Coronary artery (tissue), 2 donors: ENCODE results near the gene SLC39A2.
A peak's percentile ranks its signal among the peaks of the same experiment; 100 is the strongest.
"Not testable (repeated sequence)": the region's sequence is repeated elsewhere in the genome, so short reads cannot be mapped to it uniquely, and the experiment has no call there.

Experiments used
- DNase-seq: peaks from one replicate; pipeline ENCODE4 v3.0.0-alpha.2; 2017; ENCODE audit warnings: low spot score
- H3K27ac ChIP-seq, 2 donors: fragments of 200-600 bp; sonication (generic); one replicate each; pipeline ENCODE4 v1.5.1; 2016 to 2019
- H3K4me3 ChIP-seq: fragments of 200-600 bp; sonication (generic); 2 replicates; pipeline ENCODE4 v1.5.1; 2016; ENCODE audit warnings: mild to moderate bottlenecking, moderate library complexity
- TF ChIP-seq, protein P1 (sequence below): fragments of 200-600 bp; sonication (generic); IDR thresholded peaks from one replicate; pipeline ENCODE4 v1.5.1; 2019; ENCODE audit warnings: antibody characterized with exemption

SLC39A2 gene, protein sequence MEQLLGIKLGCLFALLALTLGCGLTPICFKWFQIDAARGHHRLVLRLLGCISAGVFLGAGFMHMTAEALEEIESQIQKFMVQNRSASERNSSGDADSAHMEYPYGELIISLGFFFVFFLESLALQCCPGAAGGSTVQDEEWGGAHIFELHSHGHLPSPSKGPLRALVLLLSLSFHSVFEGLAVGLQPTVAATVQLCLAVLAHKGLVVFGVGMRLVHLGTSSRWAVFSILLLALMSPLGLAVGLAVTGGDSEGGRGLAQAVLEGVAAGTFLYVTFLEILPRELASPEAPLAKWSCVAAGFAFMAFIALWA

DNA sequence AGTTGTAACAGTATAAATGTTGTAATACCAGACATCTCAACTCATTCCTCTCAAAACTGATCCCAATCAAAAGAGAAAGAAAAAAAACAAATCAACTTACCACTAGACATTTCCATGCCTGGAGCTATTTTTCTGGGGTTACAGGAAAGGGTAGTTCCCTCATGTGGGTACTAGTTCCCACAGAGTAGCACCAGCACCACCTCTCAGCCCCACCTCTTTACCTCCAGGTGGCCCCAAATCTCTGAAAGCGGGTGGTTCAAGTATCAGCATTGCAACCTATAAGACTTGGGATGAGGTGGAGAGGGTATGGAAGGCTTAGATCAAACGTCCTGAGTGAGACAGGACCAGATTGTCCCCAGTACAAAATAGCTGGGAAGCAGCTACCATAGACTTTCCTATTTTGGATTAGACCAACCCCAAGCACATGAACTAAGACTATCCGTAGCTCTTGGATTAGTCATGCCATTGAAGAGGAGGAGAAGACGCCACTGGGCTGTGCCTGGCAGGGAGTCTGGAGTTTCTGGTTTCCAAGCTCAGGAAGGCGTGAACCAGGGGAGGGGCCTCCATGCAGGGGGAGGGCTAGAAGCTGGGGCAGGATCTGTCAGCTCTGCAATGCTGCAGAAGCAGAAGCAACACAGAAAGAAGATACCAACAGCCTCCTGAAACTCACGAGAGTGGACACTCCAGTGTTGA, at the start of gene SLC39A2:
TSS of gene SLC39A2 (plus strand) at position 620 of the 693 bp plus-strand sequence. CDS start 154 bp downstream, outside the sequence.
- Histone ChIP-seq H3K4me3 (no peak within 1 kb of the TSS), H3K27ac (peak within 1 kb of the TSS in 1 of 2 donors; percentile 60)
- DNase-seq: no peak
- TF ChIP-seq, protein P1, sequence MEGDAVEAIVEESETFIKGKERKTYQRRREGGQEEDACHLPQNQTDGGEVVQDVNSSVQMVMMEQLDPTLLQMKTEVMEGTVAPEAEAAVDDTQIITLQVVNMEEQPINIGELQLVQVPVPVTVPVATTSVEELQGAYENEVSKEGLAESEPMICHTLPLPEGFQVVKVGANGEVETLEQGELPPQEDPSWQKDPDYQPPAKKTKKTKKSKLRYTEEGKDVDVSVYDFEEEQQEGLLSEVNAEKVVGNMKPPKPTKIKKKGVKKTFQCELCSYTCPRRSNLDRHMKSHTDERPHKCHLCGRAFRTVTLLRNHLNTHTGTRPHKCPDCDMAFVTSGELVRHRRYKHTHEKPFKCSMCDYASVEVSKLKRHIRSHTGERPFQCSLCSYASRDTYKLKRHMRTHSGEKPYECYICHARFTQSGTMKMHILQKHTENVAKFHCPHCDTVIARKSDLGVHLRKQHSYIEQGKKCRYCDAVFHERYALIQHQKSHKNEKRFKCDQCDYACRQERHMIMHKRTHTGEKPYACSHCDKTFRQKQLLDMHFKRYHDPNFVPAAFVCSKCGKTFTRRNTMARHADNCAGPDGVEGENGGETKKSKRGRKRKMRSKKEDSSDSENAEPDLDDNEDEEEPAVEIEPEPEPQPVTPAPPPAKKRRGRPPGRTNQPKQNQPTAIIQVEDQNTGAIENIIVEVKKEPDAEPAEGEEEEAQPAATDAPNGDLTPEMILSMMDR: no peak

DNA sequence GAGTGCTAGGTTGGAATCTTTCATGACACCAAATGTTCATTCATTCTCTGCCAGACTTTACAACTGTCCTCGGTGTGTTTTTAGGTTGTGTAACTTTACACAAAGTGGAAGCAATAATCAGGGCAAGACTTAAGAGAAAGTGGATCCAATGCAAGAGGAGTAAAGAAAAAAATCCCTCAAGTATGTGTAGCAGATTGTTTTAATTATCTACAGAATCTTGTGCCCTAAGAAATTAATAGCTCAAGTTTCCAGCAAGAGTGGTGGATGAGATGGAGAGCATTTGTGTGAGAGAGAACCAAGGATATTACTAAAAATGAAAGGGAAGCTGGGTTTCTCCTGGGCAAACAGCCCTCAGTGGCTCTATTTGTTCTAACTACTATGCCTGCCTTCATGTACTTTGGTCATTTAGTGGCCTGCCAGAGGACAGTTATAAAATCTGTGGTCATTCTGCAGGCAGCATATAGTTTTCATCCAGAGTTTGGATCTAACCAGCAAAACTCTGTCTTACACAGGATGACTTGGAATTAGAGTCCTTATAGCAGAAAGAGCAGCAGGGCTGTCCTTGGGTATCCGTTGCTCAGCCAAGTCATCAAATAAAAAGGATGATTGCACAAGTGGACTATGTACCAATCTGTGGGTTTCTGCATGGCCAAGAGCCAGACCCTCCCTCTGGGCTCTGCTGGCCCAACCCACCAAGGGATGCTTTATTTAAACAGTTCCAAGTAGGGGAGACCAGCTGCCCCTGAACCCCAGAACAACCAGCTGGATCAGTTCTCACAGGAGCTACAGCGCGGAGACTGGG, 44.2 kb upstream of the SLC39A2 start, which contains the start of gene RNASE2:
TSS of gene RNASE2 (plus strand) at position 752 of the 802 bp plus-strand sequence. CDS start 285 bp downstream, outside the sequence.
- not testable (repeated sequence) for DNase-seq, H3K4me3 ChIP-seq
- H3K27ac ChIP-seq: peak within 1 kb of the TSS in 1 of 2 donors; percentile 13

DNA sequence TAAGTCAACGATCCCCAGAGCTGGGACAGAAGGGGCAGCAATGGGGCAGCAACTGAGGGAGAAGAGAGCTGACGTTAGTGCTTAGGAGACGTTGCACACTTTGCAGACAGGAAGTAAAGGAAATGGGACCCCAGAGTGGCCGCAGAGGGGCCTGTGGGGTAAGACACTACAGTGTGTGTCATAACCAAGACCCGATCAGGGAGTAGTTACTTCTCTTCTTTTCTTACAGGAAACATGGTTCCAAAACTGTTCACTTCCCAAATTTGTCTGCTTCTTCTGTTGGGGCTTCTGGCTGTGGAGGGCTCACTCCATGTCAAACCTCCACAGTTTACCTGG, 43.6 kb upstream of the SLC39A2 start:
- H3K27ac ChIP-seq: peak overlapping the region in 1 of 2 donors; percentile 13
- DNase-seq, H3K4me3 ChIP-seq: not testable (repeated sequence)

DNA sequence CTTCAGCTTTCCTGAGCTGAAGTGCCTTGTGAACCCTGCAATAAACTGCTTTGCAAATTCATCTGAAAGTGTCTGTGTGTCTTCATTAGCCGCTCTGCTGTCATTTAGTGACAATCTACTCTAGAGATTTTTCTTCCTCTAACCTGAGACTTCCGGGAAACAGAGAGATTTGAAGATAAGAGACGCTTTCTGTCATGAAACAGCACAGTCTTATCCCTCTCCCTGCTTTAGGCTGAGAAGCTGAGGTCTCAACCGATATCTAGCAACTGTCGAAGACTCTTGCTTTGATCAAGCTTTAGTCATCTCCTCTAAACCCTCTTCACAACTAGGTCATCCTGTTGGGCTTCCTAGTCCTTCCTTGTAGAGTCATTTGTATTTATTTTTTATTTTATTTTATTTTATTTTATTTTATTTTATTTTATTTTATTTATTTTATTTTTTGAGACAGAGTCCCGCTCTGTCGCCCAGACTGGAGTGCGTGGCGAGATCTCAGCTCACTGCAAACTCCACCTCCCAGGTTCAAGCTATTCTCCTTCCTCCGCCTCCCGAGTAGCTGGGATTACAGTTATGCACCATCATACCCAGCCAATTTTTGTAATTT, 42.6 kb upstream of the SLC39A2 start:
- TF ChIP-seq, protein P1: no peak
- no peak overlapping the region for H3K4me3 ChIP-seq
- H3K27ac ChIP-seq: no peak overlapping the region
- no peak for DNase-seq

DNA sequence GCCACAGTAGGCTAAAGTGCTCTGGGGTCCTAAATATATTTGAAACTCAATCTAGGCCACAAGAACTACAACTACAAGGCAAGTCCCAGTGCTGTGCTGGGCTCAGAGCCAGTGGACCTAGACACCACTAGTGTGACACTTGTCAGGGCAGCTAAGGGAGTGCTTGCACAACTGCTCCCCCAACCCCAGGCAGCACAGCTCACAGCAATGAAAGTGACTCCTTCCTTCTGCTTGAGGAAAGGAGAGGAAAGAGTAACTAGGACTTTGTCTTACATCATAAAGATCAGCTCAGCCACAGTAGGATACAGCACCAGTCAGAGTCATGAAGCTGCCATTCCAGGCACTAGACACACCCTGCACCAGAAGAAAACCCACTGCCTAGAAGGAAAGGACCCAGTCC, 40.1 kb upstream of the SLC39A2 start:
- DNase-seq, H3K4me3 ChIP-seq, H3K27ac ChIP-seq: not testable (repeated sequence)

DNA sequence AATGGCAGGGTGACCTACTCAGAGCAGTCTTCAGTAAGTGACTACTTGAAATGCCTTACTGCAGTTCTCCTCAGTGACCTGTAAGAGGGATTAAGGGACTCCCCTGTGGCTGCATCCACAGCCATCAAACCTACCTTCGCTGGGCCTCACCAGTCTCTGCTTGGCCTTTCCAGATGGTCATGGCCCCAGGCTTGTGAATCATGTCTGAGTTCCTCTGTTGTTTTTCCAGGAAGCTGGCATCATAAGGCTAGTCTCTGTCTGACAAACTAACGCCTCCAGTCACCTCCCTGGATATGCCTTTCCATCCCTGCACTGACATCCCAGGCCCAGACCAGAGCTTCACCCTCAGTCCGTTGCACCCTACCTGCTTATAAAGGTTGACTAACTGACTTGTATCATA, 29.8 kb upstream of the SLC39A2 start:
- TF ChIP-seq, protein P1: no peak
- no peak for DNase-seq
- Histone ChIP-seq H3K4me3 (no peak overlapping the region), H3K27ac (no peak overlapping the region)

DNA sequence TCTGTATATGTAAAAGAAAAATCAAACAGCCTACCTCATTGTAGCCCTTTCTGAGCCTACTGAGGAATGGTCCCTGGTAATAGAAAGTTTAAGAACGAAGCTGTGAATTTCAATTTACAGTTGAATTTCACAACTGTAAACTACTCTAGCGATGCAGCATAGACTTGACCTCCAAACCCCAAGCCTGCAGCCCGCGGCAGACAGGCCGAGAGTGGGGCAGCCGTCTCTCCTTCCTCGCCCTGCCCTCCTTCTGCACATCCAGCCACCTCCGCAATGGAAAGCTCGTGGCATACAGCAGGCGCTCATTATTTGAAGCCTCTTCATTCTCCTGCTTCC, 28.5 kb upstream of the SLC39A2 start:
- peak overlapping the region; percentile 87 for H3K4me3 ChIP-seq
- H3K27ac ChIP-seq: peak overlapping the region; percentile 73 to 92
- no peak for DNase-seq
- TF ChIP-seq, protein P1: no peak

DNA sequence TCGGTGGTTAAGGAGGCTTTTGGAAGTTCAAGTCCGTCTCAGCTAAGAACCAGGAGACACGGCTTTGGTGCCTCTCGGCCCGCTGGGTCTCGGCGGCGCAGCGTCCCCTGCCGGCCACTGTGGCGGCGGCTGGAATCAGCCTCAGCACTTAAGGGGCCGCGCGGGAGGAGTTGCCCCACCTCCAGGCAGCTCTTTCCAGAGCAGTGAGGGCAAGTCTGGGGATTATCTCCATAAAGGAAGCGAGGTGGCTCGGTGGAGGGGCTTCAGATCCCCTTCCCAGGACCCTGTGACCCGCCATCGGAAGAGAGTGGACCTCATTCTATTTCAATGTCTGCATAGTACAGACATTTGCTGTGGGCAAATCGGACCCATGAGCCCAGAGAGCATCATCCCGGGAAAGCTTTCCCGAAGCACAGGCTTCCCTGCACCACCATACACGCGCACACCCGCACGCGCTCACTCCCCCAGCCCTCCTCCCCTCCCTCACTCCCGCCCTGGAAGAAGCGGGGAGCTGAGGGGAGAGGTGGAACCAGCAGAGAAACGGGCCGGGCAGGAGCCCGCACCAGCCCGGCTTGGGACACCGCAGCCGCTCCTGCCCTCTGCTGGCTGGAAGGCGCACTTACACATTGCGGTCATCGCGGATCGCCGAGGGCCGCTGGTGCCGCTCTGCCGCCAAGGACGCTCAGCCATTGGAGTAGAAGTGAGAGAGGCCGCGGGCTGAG, 27.9 kb upstream of the SLC39A2 start:
- peak; percentile 88 for DNase-seq
- TF ChIP-seq, protein P1: peak; percentile 93
- H3K27ac ChIP-seq: peak overlapping the region; percentile 73 to 92

More for the DNA sequence above, 27.9 kb upstream of the SLC39A2 start:
- H3K4me3 ChIP-seq: peak overlapping the region; percentile 87
